ENCODE results near the gene PIP4K2A.
"Not testable (repeated sequence)": the region's sequence is repeated elsewhere in the genome, so short reads cannot be mapped to it uniquely, and the experiment has no call there.

The PIP4K2A gene

DNA sequence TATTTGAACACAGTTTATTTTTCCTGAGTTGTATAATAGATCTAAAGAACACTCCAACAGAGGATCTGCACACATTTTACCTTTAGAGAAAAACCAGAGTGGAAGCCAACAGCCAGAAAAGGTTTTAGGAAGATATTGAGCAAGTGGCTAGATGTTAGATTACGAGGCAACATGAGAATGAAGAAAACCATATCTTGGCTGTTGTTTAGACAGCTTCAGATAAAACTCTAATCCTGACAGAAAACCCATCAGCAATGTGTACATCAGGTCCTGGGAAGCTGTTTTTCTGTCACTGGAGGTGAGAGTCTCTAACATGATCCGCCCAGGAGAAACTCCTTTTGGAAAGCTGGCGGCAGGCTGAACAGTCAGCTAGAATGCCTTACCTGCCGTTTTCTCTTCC is 209.6 kb downstream of the PIP4K2A start:
- DNase-seq: no peak

DNA sequence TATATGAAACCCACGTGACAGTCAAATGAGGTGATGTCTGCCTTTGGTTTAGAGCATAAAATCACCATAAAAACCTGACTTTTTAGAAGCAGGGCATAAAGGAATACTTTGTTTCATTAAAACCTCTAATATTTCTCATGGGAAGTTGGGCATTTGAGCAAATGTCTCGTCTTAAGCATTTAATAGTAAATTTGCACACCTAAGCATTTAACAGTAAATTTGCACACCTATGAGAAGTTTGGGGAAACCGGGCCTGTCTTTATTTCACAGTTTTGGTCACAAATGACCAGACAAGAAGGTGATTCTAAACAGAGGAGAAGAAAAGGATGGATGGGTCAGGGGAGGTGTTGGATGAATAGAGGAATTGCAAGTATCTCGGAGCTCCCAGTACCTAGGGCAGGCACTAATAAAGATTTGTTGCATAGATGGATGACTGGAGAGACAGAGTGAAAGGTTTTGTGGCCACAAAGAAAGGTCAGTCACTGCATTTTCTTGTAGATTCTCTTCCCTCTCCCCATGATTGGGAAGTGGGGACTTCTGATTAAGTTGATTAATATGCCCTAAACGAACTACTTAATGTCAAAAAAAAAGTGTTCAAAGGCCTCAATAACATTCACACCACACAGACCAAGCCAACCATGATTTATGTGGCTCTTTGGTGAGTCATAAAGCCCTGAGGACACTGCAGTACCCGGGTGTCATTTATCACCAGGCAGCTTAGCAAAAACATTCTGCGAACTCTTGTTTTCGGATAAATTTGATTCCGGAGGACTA is 210.9 kb downstream of the PIP4K2A start:
- DNase-seq: no peak

DNA sequence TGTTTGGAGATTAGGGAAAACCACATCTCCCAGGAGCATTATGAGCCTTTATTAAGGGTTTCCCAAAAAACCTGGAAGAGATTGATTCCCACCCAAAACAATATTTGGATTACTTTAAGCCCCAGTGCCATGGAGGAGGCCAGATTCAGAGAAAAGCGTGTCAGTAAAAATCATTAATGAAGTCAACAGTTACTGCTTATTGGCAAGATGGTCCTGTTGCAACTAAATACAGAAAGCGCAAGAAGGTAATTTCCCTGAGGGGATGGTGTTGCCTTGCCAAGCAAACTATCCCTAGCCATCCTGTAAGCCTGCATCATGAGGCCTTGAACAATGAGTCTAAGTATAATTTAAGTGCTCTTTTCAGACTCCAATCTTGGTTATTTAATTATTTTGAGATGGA is 212.5 kb downstream of the PIP4K2A start:
- no peak for DNase-seq

DNA sequence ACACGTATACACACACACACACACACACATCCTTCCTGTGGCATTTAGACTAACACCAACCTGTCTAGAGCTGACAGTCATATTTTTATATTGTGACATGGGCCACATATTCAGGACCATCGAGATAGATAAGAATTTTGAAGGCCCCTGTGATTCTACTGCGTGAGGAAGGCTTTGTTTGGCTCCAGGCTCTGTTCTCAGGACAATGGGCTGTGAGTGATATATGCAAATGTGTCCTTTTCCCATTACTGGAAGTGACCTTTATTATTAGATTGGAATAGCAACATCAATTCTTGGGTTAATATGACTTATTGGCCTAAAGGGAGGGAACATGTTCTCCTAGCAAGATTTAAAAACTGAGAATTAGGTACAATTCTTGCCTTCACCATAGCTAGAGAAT is 213.0 kb downstream of the PIP4K2A start:
- no peak for DNase-seq

DNA sequence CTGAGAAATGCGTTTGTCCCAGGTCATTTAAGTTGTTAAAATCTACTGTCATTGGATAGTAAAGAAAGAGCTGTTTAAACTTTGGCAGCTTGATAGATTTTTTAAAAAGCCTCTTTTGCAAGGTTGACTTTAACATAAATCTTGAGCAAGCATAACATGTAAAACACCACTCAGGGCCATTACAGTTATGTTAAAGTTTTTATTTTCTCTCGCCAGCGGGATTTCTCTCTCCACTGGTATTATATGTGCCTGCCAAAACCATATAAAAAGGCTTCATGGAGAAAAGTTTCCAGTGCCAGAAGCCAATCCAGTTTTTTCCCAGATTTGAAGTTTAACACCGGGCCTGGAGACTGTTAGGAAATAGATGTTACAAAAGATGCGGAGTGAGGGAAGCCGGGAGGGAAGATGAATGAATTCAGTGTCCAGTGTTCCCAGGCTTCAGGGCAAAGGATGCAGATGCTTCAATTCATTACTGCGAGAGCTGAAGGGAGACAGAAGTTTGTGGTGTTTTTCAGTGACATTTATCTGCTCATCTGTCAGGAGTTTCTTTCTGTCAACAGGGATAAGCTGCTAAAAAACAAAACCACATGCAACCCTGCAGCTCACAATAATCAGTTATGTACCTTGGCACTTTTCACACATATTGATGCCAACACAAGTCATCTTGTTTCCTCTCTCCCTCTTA is 213.6 kb downstream of the PIP4K2A start:
- DNase-seq: no peak

DNA sequence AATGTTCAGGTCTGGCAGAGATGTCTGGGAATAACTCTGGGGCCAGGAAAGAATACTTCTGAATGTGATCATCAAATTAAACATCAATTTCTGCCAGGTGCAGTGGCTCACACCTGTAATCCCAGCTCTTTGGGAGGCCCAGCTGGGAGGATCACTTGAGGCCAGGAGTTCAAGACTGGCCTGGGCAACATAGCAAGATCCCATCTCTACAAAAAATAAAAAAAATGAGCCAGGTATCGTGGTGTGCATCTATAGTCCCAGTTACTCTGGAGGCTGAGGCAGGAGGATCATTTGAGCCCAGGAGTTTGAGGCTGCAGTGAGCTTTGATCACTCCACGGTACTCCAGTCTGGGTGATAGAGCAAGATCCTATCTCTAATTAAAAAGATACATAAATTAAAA is 214.4 kb downstream of the PIP4K2A start:
- not testable (repeated sequence) for DNase-seq

DNA sequence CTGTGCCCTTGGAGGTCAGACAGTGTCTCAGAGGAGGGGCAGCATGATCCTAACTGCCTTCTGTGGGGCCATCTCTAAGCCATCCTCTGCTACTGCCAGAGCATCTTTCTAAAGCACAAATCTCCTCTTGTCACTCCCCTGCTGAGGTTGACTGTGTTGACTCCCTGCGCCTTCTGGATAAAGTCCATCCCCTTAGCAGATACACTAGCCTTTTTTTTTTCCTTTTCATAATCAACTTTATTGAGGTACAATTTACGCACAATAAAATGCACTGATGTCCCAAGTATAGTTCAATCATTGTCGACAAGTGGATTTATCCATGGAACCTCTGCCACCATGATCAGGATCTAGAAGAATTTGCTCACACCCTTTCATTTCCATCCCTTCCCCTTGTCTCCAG is 219.0 kb downstream of the PIP4K2A start:
- no peak for DNase-seq

DNA sequence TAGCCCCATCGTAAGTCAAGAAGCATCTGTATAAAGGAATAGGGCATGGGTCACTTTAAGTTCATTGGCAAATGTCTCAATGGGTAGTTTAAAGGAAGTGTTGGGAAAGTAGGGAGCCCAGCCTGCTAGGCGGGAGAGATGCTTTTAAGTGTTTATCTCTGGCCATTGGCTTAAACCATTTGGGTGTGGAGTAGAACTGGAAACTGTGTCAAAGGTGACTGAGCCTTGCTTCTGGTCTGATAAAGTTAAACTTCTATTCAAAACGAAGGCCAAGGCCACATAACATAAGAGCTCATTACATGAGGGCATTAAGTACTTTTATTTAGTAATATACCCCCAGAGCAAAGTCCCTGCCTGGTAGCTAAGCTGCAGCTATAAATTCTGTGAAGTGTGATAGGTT is 220.4 kb downstream of the PIP4K2A start:
- no peak for DNase-seq

DNA sequence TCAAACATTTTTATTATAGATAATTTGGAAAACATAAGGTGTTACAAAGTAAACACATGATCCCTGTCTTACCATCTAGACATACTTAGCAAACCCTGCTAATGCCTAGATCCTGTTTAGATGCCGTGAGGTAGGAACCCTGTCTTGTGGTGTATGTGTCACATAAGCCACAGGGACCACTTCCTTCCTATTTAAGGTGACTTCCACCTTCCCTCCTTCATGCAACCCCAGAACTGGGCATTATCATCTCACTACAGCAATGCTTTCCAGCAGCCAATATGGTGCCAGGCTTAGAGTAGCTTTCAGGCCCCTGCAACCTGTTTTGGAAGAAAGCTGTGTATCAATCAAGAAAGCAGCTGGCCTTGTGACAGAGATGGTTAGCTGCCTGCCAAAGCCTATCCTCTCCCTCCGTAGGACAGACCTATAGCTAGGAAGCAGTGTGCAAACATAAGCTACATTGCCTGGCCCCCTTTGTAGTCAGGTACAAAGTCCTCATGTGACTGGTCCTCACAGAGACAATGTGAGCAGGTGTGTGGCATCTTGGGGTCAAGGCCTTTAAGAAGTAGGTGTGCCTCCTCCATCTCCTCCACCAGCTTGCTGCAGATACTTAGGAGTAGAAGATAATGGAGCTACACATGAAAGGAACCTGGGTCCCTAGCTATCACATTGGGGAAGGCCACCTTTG is 222.3 kb downstream of the PIP4K2A start:
- no peak for DNase-seq

DNA sequence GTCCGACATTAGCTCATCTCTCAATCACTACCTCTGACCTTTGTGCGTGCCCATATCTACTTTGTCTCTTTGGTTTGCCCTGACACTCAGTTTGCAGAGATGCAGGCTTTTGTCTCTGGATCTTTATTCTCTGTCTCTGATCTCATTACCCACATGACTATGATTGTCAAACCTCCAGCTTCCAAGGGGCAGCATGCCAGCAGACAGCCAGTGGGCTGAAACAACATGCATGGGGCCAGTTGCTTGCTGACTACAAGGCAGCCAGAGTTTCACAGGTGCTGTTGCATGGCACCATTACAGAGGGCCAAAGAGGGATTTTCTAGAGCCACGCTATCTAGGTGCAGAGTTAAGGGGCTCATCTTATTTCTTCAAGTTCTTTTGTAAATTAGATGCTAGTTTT is 222.9 kb downstream of the PIP4K2A start:
- DNase-seq: no peak

DNA sequence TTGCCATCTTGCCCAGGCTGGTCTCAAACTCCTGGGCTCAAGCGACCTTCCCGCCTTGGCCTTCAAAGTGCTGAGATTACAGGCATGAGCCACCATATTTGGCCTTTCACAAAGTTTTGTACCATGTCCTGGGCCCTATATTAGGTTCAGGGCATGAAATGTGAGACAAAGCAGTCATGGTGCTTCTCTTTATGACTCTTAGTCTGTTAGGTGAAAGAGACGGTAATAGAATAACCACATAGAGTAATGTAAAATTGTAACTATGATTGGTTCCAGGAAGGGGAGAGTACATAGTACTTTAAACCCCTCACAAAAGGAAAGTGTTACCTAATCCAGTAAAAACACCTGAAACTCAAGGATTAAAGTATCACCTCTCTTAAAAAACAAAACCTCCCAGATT is 224.4 kb downstream of the PIP4K2A start:
- DNase-seq: no peak

DNA sequence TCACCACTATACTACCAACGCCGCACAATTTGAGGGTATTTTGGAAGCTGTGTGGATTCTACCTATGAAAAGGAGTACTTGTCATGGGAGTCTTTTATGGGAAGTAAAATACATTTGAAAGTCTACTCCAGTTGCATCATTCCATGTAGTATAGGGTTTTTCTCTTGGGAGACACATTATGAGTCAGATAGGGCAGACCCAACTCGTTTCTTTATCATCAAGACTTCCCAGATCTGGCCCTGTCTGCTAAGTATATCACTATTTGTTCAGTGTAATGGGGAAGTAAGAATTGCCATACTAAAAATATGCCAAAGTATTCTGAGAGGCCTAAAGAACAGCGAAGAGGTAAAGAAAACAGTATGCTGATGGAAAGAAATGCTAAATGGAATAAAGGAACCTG is 224.9 kb downstream of the PIP4K2A start:
- DNase-seq: no peak

DNA sequence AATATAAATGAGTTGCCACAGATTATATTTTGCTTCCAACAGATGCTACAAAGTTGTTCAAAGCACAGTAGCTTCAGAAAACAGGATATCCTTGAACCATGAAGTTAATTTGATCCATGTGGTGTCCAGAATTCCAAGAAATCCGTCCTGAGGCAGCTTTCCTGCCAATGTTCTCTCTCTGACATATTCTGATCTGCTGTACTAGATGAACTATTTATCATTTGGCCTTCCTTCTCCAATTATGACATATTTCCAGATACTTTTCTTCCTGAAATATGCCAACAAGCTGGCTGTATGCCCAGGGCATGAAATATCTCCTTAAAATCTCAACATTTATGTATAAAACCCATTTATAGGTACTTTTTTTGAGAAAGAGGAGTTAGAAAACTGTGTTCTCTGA is 227.9 kb downstream of the PIP4K2A start:
- DNase-seq: no peak
